HFFc6 (cell line): ENCODE data around the gene KANK3. TPM values are rescaled to one million over a fixed set of nuclear protein-coding genes. Genes with fewer than 3 reads are reported as not detected.
A peak's percentile ranks its signal among the peaks of the same experiment; 100 is the strongest.
"Not testable (repeated sequence)": the region's sequence is repeated elsewhere in the genome, so short reads cannot be mapped to it uniquely, and the experiment has no call there.

Source experiments
- DNase-seq: peaks from one replicate; pipeline ENCODE4 v3.0.0-alpha.2; 2018
- H3K27ac Mint-ChIP-seq: 2 replicates; pipeline ENCODE4 v1.8.0; 2020; ENCODE audit warnings: mild to moderate bottlenecking, mixed read lengths
- H3K27me3 Mint-ChIP-seq: 2 replicates; pipeline ENCODE4 v1.8.0; 2021; ENCODE audit warnings: mild to moderate bottlenecking, moderate library complexity, mixed read lengths; ENCODE audit not compliant: insufficient read depth
- H3K36me3 Mint-ChIP-seq: 2 replicates; pipeline ENCODE4 v1.8.0; 2021; ENCODE audit warnings: low read depth, mixed read lengths
- H3K4me1 Mint-ChIP-seq: 2 replicates; pipeline ENCODE4 v1.8.0; 2020; ENCODE audit warnings: low read depth, mixed read lengths
- H3K4me3 Mint-ChIP-seq: 2 replicates; pipeline ENCODE4 v1.8.0; 2020; ENCODE audit warnings: mild to moderate bottlenecking, moderate library complexity, mixed read lengths
- H3K9me3 Mint-ChIP-seq: 2 replicates; pipeline ENCODE4 v1.8.0; 2020; ENCODE audit warnings: mild to moderate bottlenecking, mixed read lengths
- total RNA-seq, 6 experiments: library from RNA; stranded (reverse); fragmentation: NEBNext Ultra II Directional; extraction: Animal tissue kit (Norgen Biotek cat#: 25700); gene quantifications; 2 replicates in 1 of 6; 3 replicates in 5 of 6; pipeline ENCODE4 v1.2.3, GENCODE V29; 2021
- TF ChIP-seq, protein P1 (sequence below): fragments of 200-600 bp; sonication (generic); IDR thresholded peaks from 2 replicates; pipeline ENCODE4 v1.5.0; 2021; ENCODE audit warnings: antibody characterized with exemption, mild to moderate bottlenecking

KANK3 gene
- total RNA-seq, 6 experiments from 2014 or later, result 0.26 to 0.30 TPM; not detected in 4

DNA sequence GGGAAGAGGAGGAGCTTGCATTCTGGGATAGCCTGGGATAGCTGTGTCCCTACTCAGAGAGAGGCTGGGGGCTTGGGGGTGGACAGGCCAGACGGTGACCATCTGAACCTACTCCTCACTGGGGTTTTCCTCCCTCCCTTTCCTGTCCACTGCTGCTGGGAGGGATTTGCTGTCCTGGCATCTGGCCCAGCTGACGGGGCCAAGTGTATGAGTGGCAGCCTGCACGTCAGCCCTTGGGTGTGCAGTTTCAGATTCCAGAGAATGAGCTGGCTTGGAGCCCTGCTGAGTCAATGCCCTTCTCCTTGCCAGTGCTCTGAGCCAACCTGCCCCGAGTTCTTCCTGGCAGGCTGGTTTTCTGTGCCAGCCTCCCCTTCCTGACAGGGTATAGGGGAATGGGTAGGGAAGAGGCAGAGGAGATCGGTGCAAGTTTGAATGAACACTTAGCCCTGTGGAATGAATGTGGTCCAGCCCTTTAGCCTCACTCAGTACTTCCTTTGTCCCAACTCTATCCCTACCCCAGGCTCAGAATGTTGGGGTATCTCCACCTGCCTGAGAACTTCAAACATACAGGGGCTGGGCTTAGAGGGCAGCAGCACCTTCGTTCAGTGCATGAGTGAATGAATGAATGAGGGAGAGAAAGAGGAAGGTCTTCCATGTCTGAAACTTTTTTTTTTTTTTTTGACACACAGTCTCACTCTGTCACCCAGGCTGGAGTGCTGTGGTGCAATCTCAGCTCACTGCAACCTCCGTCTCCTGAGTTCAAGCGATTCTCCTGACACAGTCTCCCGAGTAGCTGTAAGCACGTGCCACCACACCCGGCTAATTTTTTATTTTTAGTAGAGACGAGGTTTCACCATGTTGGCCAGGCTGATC, 19.1 kb upstream of the KANK3 start:
- no peaks in the 10 kb centered on the region for H3K36me3 Mint-ChIP-seq
- peak overlapping the region; percentile 77 for H3K27ac Mint-ChIP-seq
- TF ChIP-seq, protein P1, sequence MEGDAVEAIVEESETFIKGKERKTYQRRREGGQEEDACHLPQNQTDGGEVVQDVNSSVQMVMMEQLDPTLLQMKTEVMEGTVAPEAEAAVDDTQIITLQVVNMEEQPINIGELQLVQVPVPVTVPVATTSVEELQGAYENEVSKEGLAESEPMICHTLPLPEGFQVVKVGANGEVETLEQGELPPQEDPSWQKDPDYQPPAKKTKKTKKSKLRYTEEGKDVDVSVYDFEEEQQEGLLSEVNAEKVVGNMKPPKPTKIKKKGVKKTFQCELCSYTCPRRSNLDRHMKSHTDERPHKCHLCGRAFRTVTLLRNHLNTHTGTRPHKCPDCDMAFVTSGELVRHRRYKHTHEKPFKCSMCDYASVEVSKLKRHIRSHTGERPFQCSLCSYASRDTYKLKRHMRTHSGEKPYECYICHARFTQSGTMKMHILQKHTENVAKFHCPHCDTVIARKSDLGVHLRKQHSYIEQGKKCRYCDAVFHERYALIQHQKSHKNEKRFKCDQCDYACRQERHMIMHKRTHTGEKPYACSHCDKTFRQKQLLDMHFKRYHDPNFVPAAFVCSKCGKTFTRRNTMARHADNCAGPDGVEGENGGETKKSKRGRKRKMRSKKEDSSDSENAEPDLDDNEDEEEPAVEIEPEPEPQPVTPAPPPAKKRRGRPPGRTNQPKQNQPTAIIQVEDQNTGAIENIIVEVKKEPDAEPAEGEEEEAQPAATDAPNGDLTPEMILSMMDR, result no peak
- H3K9me3 Mint-ChIP-seq, result no peaks in the 10 kb centered on the region
- H3K4me1 Mint-ChIP-seq, result peaks cover 32% of the 10 kb centered on the region
- peaks cover 2% of the 10 kb centered on the region for H3K27me3 Mint-ChIP-seq
- peak overlapping the region; percentile 69 for H3K4me3 Mint-ChIP-seq
- peak; percentile 98 for DNase-seq

DNA sequence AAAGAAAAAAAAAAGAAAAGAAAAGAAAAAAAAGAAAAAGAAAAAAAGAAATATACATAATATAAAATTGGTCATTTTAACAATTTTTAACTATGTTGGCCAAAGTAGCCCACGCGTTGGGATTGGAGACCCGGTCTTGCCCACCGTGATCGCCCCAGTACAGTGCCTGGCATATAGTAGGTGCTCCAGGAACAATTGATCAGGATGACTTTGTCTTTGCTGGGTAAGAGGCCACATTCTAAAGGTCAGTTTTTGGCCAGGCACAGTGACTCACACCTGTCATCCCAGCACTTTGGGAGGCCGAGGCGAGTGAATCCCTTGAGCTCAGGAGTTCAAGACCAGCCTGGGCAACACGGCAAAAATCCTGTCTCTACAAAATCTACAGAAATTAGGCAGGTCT, 17.1 kb upstream of the KANK3 start:
- peaks cover 5% of the 10 kb centered on the region for H3K36me3 Mint-ChIP-seq
- no peak overlapping the region for H3K27ac Mint-ChIP-seq
- DNase-seq, result no peak
- no peak overlapping the region for H3K4me3 Mint-ChIP-seq
- peaks cover 37% of the 10 kb centered on the region for H3K4me1 Mint-ChIP-seq
- peaks cover 5% of the 10 kb centered on the region for H3K9me3 Mint-ChIP-seq
- H3K27me3 Mint-ChIP-seq, result peaks cover 2% of the 10 kb centered on the region
- TF ChIP-seq, protein P1, result no peak

- H3K27me3 Mint-ChIP-seq, result peaks cover 2% of the 10 kb centered on the region
- H3K9me3 Mint-ChIP-seq, result peaks cover 5% of the 10 kb centered on the region
- peaks cover 5% of the 10 kb centered on the region for H3K36me3 Mint-ChIP-seq
- TF ChIP-seq, protein P1, result no peak
- no peak for DNase-seq
- peaks cover 44% of the 10 kb centered on the region for H3K4me1 Mint-ChIP-seq
- no peak overlapping the region for H3K4me3 Mint-ChIP-seq
- no peak overlapping the region for H3K27ac Mint-ChIP-seq
These were observed 15.9 kb upstream of the KANK3 start for GRCh38 chr19:8358948-8359347.

GRCh38 chr19:8357007-8357521, 14.0 kb upstream of the KANK3 start:
- H3K4me3 Mint-ChIP-seq, result no peak overlapping the region
- no peak for DNase-seq
- peaks cover 5% of the 10 kb centered on the region for H3K36me3 Mint-ChIP-seq
- H3K9me3 Mint-ChIP-seq, result peaks cover 5% of the 10 kb centered on the region
- H3K4me1 Mint-ChIP-seq, result peaks cover 37% of the 10 kb centered on the region
- TF ChIP-seq, protein P1, result no peak
- no peak overlapping the region for H3K27ac Mint-ChIP-seq
- H3K27me3 Mint-ChIP-seq, result peaks cover 2% of the 10 kb centered on the region

DNA sequence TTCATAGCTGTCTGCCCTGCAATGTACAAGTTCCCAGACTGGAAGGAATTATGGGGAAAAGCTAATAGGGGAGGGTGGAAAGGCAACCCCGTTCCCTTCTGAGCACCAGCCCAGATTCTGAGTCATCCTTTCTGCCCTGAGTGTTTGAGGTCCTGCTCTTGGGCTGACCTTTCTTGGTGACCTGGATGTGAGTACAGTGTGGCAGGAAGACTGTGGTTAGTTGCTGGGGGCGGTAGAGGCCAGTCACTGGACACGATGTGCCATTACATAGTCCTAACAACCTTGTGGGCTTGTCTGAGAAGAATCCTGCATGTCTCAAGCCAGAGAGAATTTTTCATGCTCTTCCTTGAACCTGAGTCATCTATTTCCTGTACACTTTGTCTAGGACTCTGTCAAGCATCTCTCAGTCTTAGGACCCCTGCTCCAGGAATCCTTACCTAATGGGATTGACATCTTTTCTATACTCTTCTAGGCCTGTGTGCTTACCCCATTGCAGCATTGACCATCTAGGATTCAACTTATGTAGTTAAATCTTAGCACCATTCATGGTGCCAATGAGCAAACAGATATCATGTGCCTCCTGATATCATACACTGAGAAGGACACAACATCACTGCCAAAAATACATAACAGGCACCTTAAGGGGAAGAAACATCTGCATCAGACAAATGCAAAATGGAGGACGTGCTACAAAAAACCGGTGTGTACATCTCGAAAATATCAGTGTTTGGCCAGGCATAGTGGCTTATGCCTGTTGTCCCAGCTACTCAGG, 12.8 kb upstream of the KANK3 start:
- H3K9me3 Mint-ChIP-seq, result peaks cover 5% of the 10 kb centered on the region
- peaks cover 5% of the 10 kb centered on the region for H3K27me3 Mint-ChIP-seq
- peak overlapping the region; percentile 49 for H3K4me3 Mint-ChIP-seq
- peak overlapping the region; percentile 82 for H3K27ac Mint-ChIP-seq
- TF ChIP-seq, protein P1, result peak; percentile 37; the same call in 1 of the 2 replicates
- peaks cover 5% of the 10 kb centered on the region for H3K36me3 Mint-ChIP-seq
- DNase-seq, result peak; percentile 97
- H3K4me1 Mint-ChIP-seq, result peaks cover 33% of the 10 kb centered on the region

DNA sequence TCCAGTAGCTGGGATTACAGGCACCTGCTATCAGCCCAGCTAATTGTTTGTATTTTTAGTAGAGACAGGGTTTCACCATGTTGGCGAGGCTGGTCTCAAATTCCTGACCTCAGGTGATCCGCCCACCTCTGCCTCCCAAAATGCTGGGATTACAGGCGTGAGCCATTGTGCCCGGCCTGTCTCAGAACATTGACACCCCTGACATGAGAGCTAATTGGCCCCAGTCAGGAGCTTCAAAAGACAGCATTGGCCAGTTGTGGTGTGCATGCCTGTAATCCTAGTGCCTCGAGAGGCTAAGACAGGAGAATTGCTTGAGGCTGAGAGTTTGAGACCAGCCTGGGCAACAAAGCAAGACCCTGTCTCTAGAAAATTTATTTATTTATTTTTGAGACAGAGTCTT, 9.8 kb upstream of the KANK3 start:
- not testable (repeated sequence) for H3K27ac Mint-ChIP-seq, H3K36me3 Mint-ChIP-seq, H3K4me3 Mint-ChIP-seq, DNase-seq, H3K9me3 Mint-ChIP-seq, H3K27me3 Mint-ChIP-seq
- peaks cover 37% of the 10 kb centered on the region for H3K4me1 Mint-ChIP-seq
